ENCODE results near the gene APOL2. TPM values are rescaled to one million over a fixed set of nuclear protein-coding genes. Genes with fewer than 3 reads are reported as not detected.
"Not testable (repeated sequence)": the region's sequence is repeated elsewhere in the genome, so short reads cannot be mapped to it uniquely, and the experiment has no call there.

APOL2 gene
- total RNA-seq, 1 donor, result 26.7 TPM

DNA sequence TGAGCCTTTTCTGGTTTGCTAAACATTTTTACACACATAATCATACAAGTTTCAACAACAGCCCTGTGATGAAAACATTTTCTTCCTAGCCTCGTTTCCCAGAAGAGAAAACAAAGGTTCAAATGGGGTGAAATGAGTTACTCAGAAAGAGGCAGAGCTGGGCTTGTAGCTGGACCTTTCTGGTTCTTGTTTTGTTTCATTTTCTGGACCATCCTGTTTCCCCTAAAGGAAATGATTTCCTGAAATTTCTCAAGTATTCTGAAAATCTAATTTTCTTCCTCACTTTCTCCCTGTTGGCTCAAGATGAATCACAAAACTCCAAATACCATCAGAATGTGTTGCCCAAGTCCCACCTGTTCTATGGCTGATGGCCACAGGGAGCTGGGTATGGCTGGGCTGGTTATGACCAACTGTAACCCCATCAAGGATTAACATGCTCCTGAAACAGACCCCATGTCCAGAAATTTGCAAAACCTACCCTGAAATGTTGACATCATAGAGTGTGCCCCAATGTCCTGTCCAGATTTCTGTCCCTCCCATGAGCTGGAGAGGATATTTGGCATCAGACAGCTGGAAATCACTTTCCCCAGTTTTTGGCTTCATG lies 31.1 kb downstream of the APOL2 start:
- no peaks in the 10 kb centered on the region for H3K9me3 ChIP-seq (ENCODE audit: low read depth, low read length)
- no peak overlapping the region for H3K4me3 ChIP-seq (ENCODE audit: low read length)
- H3K27me3 ChIP-seq (ENCODE audit: insufficient read depth, low read length), result no peaks in the 10 kb centered on the region
- peaks cover 42% of the 10 kb centered on the region for H3K4me1 ChIP-seq (ENCODE audit: insufficient read depth, low read length)

DNA sequence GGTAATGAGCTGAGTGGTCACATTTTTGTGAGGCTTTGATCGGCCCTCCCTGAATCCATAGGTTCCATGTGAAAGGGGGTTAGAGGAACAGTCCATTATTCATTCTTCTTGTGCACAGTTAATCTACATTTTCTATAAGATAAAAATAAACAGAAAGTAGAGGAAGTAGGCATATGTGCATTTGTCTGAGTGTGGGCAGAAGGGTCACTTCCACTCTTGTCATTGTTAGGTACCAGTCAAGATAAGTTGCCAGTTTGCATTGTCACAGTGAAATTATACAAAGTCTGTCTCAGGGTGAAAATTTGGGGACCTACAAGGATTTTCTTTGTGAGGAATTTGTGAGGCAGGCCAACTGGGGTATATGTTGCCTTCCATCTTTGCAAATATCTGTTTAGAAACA lies 33.1 kb downstream of the APOL2 start:
- Histone ChIP-seq H3K9me3 (ENCODE audit: low read depth, low read length) (no peaks in the 10 kb centered on the region), H3K4me1 (ENCODE audit: insufficient read depth, low read length) (peaks cover 21% of the 10 kb centered on the region), H3K4me3 (ENCODE audit: low read length) (no peak overlapping the region), H3K27me3 (ENCODE audit: insufficient read depth, low read length) (no peaks in the 10 kb centered on the region)

DNA sequence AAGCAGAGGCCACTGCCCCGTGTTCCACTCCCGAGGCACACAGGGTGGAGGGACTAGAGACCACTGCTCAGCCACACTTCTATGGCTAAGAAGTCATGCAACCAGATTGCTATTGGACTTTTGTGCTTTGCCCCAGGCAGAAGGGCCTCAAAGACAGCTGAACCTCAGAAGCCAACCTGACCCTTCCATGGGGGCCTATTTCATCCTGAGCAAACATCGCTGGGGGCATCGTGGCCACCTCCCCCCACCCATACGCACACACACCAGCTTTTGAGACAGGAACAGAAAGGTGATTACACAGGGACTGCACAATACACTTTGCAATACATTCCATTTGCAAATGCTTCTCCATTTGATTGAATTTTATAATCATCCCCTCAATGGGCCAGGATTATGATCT lies 33.8 kb downstream of the APOL2 start:
- not testable (repeated sequence) for H3K9me3 ChIP-seq (ENCODE audit: low read depth, low read length); H3K4me3 ChIP-seq (ENCODE audit: low read length); H3K27me3 ChIP-seq (ENCODE audit: insufficient read depth, low read length)
- peaks cover 15% of the 10 kb centered on the region for H3K4me1 ChIP-seq (ENCODE audit: insufficient read depth, low read length)

DNA sequence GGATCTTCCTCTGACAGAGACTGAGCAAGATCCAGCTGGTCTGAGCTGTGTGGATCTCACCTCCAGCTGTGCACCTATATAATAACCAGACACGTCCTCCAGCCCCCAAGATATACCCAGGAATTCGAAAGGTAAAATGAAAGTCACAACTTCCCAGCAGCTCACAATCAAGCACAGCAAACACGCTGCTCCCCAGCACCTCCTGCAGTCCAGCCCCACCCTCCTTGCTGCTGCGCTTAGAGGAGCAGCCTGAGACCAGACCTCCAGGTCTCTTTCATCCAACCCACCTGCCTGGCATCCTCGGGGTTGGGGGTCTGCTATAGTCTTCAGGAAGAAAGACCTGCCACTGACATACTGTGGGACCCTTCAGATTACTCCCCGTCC lies 34.7 kb downstream of the APOL2 start:
- Histone ChIP-seq H3K27me3 (ENCODE audit: insufficient read depth, low read length) (no peaks in the 10 kb centered on the region), H3K4me3 (ENCODE audit: low read length) (no peak overlapping the region), H3K9me3 (ENCODE audit: low read depth, low read length) (no peaks in the 10 kb centered on the region), H3K4me1 (ENCODE audit: insufficient read depth, low read length) (peaks cover 5% of the 10 kb centered on the region)

DNA sequence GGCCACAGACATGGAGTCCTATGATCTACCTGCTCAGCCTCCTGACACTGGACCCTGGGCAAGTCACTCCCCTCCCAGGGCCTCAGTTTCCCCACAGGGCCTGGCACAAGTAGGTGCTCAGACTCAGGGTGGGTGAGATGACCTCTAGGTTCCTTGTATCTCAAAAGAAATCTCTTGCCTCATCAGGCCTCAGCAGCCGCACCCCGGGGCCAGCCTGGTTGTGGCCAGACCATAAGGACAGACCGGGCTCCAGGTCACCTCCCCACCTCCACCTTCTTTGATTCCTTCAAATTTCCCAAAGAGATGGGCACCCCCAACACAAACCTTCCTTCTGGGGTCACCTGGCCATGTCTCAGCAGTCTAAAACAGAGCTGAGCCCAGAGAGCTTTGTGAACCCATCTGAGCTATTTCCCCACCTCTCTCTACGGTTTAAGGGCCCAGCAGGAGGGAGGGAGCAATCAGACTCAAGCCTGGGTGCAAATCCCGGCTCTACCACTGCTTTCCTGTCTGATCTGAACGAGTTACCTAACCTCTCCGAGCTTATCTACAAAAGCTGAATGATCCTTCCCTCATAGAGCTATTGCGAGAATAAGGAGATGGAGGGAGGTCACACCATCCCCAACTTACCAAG lies 35.2 kb downstream of the APOL2 start:
- Histone ChIP-seq H3K4me3 (ENCODE audit: low read length) (no peak overlapping the region), H3K4me1 (ENCODE audit: insufficient read depth, low read length) (peaks cover 3% of the 10 kb centered on the region), H3K27me3 (ENCODE audit: insufficient read depth, low read length) (no peaks in the 10 kb centered on the region), H3K9me3 (ENCODE audit: low read depth, low read length) (no peaks in the 10 kb centered on the region)

DNA sequence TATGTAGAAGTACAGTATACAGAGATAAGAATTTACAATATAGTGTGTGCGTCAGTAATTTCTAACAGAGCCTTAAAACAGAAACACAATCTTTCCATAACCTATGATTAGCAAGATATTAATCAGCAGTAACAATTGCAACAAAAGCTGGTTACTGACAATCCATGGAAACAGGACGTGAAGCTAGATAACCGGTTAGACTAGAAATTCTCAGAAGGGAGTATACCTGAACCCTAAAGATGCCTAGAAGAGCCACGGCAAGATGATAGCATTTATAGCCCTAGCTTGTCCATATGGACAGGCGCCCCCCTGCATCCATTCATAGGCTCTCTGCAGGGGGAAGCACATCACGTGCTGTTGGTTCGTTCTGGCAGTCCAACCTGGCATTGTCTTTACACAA lies 35.9 kb downstream of the APOL2 start:
- not testable (repeated sequence) for H3K4me1 ChIP-seq (ENCODE audit: insufficient read depth, low read length); H3K4me3 ChIP-seq (ENCODE audit: low read length); H3K9me3 ChIP-seq (ENCODE audit: low read depth, low read length); H3K27me3 ChIP-seq (ENCODE audit: insufficient read depth, low read length)

DNA sequence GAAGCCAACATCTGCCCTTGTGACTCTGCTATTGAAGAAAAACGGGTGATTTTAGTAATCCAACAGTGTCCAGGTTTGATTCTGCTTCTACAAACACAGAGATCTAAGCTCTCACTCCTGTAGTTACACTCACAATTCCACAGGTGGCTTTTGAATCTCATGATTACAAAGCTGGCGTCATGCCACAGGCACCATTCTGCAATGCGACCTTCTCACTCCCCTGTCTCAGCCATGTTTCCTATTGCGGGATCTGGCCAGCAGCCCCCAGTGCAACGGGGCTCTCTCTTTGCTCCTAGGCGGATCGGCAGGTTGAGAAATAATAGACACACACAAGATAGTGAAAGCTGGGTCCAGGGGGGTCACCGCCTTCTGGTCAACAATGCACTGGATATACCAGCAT lies 36.4 kb downstream of the APOL2 start:
- not testable (repeated sequence) for H3K27me3 ChIP-seq (ENCODE audit: insufficient read depth, low read length); H3K9me3 ChIP-seq (ENCODE audit: low read depth, low read length); H3K4me3 ChIP-seq (ENCODE audit: low read length); H3K4me1 ChIP-seq (ENCODE audit: insufficient read depth, low read length)

DNA sequence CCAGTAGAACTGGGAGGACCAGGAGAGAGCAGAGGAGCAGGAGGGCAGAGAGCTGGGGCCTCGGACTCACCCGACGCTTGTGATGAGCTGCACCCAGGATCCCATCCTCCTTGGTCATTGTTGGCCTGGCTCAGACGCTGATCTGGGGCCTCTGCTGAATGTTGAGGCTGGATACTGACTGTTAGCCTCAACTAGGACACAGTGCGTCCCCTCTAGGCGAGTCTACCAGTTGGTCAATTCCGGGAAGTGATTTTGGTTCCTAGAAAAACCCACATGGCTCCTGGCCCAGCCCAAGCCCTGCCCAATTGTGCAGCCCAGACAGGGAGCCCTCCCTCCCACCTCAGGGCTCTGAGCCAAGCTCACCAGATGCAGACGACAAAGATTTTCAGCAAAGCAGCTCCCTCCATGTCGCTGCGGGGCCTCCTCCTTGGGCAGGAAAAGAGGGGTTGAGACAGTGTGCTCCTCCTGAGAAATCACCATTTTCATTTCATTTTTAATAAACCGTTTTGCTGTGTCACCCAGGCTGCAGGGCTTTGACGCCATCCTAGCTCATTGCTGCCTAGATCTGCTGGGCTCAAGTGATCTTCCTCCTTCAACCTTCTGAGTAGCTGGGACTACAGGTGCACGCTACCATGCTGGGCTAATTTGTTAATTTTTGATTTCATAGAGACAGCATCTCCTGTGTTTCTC lies 37.6 kb downstream of the APOL2 start, which contains the start of gene APOL4:
Gene APOL4, minus strand, starts transcription at position 180 of the 690 bp plus-strand sequence. Its CDS starts 75 bp downstream, at position 105.
- Histone ChIP-seq H3K9me3 (ENCODE audit: low read depth, low read length) (no peaks in the 10 kb centered on the region), H3K4me3 (ENCODE audit: low read length) (no peak within 1 kb of the TSS), H3K27me3 (ENCODE audit: insufficient read depth, low read length) (no peaks in the 10 kb centered on the region)

DNA sequence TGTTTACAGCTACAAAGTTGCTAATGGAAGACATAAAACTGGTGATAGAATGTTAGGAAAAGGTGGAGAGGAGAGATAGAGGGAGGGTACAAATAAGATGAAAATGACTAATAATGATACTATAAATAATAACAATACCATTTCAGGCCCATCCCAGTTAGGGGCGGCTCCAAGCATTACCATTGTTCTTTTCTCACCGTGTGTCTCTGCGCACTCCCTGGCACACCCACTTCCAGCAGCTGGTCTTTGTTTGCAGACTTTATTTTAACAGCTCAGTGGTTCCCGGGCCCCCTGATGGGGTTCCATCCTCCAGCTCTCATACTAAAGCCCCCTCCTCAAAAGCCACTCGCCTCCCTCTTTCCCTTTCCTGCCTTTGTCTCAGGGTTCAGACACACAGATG lies 38.3 kb downstream of the APOL2 start:
- H3K27me3 ChIP-seq (ENCODE audit: insufficient read depth, low read length), result not testable (repeated sequence)

More for the DNA sequence above, 37.6 kb downstream of the APOL2 start, which contains the start of gene APOL4:
- H3K4me1 ChIP-seq (ENCODE audit: insufficient read depth, low read length), result peaks cover 18% of the 10 kb centered on the region

DNA sequence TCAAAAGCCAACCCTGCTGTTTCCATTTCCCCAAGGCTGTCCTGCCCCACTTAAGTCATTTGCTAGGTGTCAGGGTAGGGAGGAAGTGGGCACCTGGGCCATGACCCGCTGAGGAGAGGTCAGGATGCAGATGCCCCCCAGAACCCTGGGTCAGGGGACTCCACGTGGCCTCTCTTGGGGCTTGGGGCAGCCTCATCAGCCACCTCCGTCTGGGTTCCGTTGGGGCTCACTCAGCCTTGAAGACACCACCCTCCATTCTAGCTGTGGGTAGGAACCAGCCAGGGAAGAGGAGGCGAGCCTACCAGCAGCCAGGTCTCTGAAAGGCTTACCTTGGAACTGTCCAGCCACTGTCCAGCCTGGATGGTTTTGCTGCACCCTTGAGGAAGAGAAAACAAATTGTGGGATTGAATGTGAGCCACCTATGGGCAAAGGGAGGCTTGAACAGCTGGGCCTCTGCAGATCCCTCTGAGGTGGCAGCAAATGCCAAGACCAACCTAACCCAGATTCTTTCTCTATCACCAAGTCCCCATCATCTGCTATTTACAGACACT lies 40.3 kb downstream of the APOL2 start:
- Histone ChIP-seq H3K27me3 (ENCODE audit: insufficient read depth, low read length) (no peaks in the 10 kb centered on the region), H3K4me1 (ENCODE audit: insufficient read depth, low read length) (peaks cover 19% of the 10 kb centered on the region), H3K4me3 (ENCODE audit: low read length) (no peak overlapping the region), H3K9me3 (ENCODE audit: low read depth, low read length) (no peaks in the 10 kb centered on the region)

More for the DNA sequence above, 38.3 kb downstream of the APOL2 start:
- peaks cover 18% of the 10 kb centered on the region for H3K4me1 ChIP-seq (ENCODE audit: insufficient read depth, low read length)
- H3K4me3 ChIP-seq (ENCODE audit: low read length); H3K9me3 ChIP-seq (ENCODE audit: low read depth, low read length): not testable (repeated sequence)

DNA sequence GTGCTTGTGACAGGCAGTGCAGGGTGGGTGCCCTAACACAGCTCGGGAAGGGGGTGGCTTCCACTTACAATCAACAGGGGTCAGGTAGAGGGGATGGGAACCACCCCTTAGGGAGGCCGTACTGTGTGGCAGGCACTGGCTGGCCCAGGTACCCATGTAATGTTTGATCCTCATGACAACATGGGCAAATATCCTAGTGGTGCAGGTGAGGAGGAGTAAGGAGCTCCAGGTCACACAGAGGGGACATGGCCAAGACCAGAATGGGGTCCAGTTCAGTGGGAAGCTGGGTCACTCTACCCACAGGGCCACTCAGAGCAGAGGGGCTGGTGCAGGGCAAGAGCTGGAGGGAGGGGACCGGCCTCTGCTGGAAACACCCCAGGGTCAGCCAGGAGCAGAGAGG lies 40.8 kb downstream of the APOL2 start:
- no peak overlapping the region for H3K4me3 ChIP-seq (ENCODE audit: low read length)
- peaks cover 19% of the 10 kb centered on the region for H3K4me1 ChIP-seq (ENCODE audit: insufficient read depth, low read length)
- no peaks in the 10 kb centered on the region for H3K27me3 ChIP-seq (ENCODE audit: insufficient read depth, low read length)
- H3K9me3 ChIP-seq (ENCODE audit: low read depth, low read length), result no peaks in the 10 kb centered on the region

DNA sequence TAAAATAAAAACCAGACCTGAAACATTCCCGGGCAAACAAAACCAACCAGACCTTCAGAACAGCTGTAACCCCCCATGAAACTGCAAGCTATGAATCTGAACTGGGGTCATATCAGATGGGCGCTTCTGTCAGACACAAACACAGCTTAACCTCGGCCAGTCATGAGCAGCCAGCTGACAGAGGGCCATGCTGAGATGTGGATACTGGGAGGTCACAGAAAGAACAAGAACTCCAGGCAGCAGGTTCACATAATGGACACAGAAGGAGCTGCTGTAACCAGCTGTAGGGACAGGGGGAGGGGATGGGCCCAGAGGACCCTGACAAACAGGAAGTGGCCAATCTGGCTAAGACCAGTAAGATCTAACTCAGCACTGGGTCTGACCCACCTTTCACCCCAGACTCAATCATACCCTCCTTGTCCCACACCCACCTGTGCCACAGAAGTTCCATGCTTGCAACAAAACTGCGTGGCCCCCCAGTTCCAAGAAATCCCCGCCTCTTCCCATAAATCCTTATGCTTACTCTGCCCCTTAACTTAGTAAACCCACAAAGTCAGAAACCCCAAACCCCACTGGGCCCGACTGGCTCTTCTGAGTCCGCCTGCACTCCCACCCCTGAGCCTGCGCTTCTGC lies 41.7 kb downstream of the APOL2 start:
- Histone ChIP-seq H3K9me3 (ENCODE audit: low read depth, low read length) (no peaks in the 10 kb centered on the region), H3K4me1 (ENCODE audit: insufficient read depth, low read length) (peaks cover 19% of the 10 kb centered on the region), H3K27me3 (ENCODE audit: insufficient read depth, low read length) (no peaks in the 10 kb centered on the region), H3K4me3 (ENCODE audit: low read length) (no peak overlapping the region)

DNA sequence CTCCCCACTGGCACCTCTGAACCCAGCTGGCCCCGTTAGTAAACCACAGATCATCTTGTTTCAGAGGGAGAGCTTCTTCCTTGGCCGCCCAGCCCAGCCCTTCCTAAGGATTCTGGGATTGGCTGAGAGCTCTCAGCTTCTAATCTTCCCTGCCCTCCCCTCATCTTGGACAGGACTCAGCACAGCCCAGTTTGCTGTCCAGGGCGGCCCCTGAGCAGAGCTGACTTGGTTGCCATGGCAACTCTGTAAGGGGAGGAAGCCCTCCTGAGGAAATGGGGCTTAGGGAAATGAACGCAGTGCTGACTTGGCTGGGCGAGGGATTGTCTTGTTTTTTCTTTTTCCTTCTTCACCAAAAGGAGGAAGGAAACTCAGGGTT lies 42.3 kb downstream of the APOL2 start:
- Histone ChIP-seq H3K9me3 (ENCODE audit: low read depth, low read length) (no peaks in the 10 kb centered on the region), H3K27me3 (ENCODE audit: insufficient read depth, low read length) (no peaks in the 10 kb centered on the region), H3K4me3 (ENCODE audit: low read length) (no peak overlapping the region), H3K4me1 (ENCODE audit: insufficient read depth, low read length) (peaks cover 19% of the 10 kb centered on the region)

DNA sequence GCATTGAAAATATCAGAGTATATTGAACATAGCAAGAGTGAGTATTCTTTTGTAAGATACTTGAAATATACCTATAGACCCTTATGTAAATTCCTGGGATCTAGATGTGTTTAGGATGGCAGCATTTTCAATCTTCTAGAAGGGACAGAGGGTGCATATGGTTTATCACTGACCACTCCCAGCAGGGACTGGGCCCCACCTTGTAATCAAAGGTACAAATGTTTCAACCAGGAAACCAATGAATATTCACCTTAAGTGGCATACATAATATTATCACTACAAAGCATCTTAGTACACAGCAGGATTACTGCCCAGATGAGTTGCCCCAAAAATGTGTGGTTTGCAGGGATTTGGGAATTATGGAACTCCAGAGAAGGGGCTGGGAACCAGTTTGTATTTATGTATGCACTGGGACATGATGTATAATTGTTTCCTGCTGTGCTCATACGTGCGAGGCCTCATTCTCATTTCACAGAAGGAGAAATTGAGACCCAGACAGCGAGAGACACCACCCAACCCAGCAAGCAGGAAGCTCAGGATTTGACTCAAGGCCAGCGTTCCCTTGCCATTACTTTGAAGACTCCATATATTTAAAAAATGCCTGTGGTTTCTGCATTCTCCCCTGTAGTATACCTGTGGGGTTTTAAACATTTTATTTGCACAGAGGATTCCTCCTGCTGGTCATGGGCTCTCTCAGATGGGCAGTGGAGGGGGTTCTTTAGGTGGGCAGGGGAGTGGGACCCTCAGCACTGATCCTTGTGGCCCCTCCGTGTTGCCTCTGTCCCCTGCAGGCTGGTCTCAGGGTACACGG lies 42.9 kb downstream of the APOL2 start:
- no peak overlapping the region for H3K4me3 ChIP-seq (ENCODE audit: low read length)
- no peaks in the 10 kb centered on the region for H3K27me3 ChIP-seq (ENCODE audit: insufficient read depth, low read length)
- H3K4me1 ChIP-seq (ENCODE audit: insufficient read depth, low read length), result peaks cover 19% of the 10 kb centered on the region
- no peaks in the 10 kb centered on the region for H3K9me3 ChIP-seq (ENCODE audit: low read depth, low read length)
